Measurements from ENCODE around the gene SDHA. TPM values are rescaled to one million over a fixed set of nuclear protein-coding genes. Genes with fewer than 3 reads are reported as not detected.
A peak's percentile ranks its signal among the peaks of the same experiment; 100 is the strongest.

The SDHA gene
- total RNA-seq, 1 donor from 2014 or later: 91.7 TPM

DNA sequence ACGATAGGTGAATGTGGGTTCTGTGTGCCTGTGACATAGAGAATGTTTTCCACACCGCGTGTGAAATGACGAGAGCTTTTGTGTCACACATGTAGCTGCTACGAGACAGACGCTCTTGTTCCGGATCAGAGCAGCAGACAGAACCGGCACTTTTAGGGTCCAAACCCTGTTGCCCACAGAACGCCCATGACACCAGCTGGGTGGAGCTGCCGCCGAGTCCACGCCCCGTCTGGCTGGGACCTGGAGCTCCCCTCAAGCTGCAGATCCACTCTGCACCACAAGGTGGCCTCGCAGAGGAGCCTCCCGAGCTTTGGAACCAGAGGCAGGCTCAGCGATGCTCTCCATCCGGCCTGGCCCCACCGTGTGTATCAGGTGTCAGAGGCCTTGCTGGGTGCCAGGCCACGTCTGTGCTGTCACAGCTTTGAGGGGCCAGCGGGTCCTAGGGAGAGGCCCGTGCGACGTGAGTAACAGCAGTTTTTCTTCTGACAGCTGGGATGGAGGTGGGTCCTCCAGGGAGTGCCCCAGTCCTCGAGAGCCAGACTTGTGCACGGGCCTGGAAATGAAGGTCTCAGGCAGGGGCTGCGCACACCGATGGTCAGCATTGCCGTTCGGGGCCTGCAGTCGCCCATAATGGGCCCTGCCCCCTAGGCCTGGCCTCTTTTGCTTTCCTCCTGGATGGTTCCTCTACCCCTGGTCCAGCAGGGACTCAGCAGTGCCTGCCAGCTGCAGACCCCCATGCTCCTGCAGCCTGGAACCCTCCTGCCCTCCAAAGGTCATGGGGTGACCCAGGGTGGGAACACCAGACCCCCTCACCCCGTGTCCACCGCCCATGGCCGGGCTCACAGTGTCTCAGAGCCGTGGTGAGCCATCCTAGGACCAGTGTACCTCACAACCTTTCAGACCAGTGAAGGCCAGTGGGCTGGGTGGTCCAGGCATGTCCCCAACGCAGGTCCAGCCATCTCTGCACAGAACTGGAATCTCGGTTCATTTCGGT lies 29.3 kb upstream of the SDHA start:
- Histone ChIP-seq H3K4me3 (ENCODE audit: insufficient read depth, low read depth, low read length) (peak overlapping the region; percentile 9), H4K20me1 (ENCODE audit: insufficient read depth, low read length) (peaks cover 3% of the 10 kb centered on the region), H3K4me1 (ENCODE audit: insufficient read depth, low read length) (peaks cover 11% of the 10 kb centered on the region), H3K27ac (ENCODE audit: low read depth, low read length) (no peak overlapping the region), H3K36me3 (ENCODE audit: insufficient read depth, low read length) (no peaks in the 10 kb centered on the region), H3K27me3 (ENCODE audit: insufficient read depth, low read length) (peaks cover 9% of the 10 kb centered on the region), H3K9me3 (ENCODE audit: insufficient read depth, low read depth, low read length) (no peaks in the 10 kb centered on the region), H2AFZ (ENCODE audit: low read depth, low read length) (peak overlapping the region; percentile 72), H3K4me2 (ENCODE audit: low read length) (peak overlapping the region; percentile 81), H3K79me2 (ENCODE audit: insufficient read depth, low read length) (no peaks in the 10 kb centered on the region), H3K9ac (ENCODE audit: low read length) (peak overlapping the region; percentile 36)
- FAIRE-seq: peak; percentile 63
- H3K36me3 Mint-ChIP-seq (ENCODE audit: low read depth, unreplicated experiment): peaks cover 4% of the 10 kb centered on the region
- no peak overlapping the region for H3K4me3 Mint-ChIP-seq (ENCODE audit: unreplicated experiment)
- H3K4me1 Mint-ChIP-seq (ENCODE audit: low read depth, unreplicated experiment): peaks cover 2% of the 10 kb centered on the region
- H3K9me3 Mint-ChIP-seq (ENCODE audit: unreplicated experiment): no peaks in the 10 kb centered on the region
- H3K27me3 Mint-ChIP-seq (ENCODE audit: low read depth, unreplicated experiment): peaks cover 18% of the 10 kb centered on the region
- peak; percentile 54 for DNase-seq (ENCODE audit: low read depth)
- TF ChIP-seq, protein P1, sequence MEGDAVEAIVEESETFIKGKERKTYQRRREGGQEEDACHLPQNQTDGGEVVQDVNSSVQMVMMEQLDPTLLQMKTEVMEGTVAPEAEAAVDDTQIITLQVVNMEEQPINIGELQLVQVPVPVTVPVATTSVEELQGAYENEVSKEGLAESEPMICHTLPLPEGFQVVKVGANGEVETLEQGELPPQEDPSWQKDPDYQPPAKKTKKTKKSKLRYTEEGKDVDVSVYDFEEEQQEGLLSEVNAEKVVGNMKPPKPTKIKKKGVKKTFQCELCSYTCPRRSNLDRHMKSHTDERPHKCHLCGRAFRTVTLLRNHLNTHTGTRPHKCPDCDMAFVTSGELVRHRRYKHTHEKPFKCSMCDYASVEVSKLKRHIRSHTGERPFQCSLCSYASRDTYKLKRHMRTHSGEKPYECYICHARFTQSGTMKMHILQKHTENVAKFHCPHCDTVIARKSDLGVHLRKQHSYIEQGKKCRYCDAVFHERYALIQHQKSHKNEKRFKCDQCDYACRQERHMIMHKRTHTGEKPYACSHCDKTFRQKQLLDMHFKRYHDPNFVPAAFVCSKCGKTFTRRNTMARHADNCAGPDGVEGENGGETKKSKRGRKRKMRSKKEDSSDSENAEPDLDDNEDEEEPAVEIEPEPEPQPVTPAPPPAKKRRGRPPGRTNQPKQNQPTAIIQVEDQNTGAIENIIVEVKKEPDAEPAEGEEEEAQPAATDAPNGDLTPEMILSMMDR (IDR thresholded peaks at IDR 0.05; ENCODE audit: insufficient read depth, low read depth, low read length): peak; percentile 80
- TF ChIP-seq EZH2 (IDR thresholded peaks at IDR 0.05; ENCODE audit: insufficient read depth, low read length): no peak
- no peak overlapping the region for H3K27ac Mint-ChIP-seq (ENCODE audit: unreplicated experiment)

DNA sequence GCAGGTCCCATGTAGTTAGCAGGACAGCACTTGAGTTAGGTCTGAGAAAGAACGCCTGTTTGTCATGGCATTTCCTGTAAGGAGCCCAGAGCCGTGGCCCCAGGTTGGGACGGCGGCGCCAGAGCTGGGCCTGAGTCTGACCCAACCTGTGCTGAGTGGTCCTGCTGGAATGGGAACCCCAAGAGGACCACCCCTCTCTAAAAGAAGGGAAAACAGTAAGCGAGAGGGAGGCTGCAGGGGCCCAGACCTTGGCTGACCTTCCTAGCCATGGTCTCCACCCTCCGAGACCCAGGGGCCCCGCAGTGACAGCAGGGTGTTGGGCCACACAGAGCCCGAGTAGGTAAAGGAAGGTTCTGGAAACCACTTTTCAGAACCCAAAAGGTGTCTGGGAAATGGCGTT lies 28.6 kb upstream of the SDHA start:
- no peaks in the 10 kb centered on the region for H3K79me2 ChIP-seq (ENCODE audit: insufficient read depth, low read length)
- Mint-ChIP-seq H3K9me3 (ENCODE audit: unreplicated experiment) (no peaks in the 10 kb centered on the region), H3K27ac (ENCODE audit: unreplicated experiment) (no peak overlapping the region), H3K27me3 (ENCODE audit: low read depth, unreplicated experiment) (peaks cover 14% of the 10 kb centered on the region), H3K4me3 (ENCODE audit: unreplicated experiment) (no peak overlapping the region), H3K4me1 (ENCODE audit: low read depth, unreplicated experiment) (peaks cover 2% of the 10 kb centered on the region), H3K36me3 (ENCODE audit: low read depth, unreplicated experiment) (peaks cover 5% of the 10 kb centered on the region)
- no peak overlapping the region for H2AFZ ChIP-seq (ENCODE audit: low read depth, low read length)
- TF ChIP-seq, protein P1 (IDR thresholded peaks at IDR 0.05; ENCODE audit: insufficient read depth, low read depth, low read length): no peak
- TF ChIP-seq EZH2 (IDR thresholded peaks at IDR 0.05; ENCODE audit: insufficient read depth, low read length): peak; percentile 2
- H3K36me3 ChIP-seq (ENCODE audit: insufficient read depth, low read length): no peaks in the 10 kb centered on the region
- H4K20me1 ChIP-seq (ENCODE audit: insufficient read depth, low read length): peaks cover 3% of the 10 kb centered on the region
- H3K4me2 ChIP-seq (ENCODE audit: low read length): no peak overlapping the region
- no peaks in the 10 kb centered on the region for H3K9me3 ChIP-seq (ENCODE audit: insufficient read depth, low read depth, low read length)
- H3K4me3 ChIP-seq (ENCODE audit: insufficient read depth, low read depth, low read length): no peak overlapping the region
- H3K27me3 ChIP-seq (ENCODE audit: insufficient read depth, low read length): peaks cover 9% of the 10 kb centered on the region
- no peak overlapping the region for H3K27ac ChIP-seq (ENCODE audit: low read depth, low read length)
- FAIRE-seq (no peak), DNase-seq (ENCODE audit: low read depth) (no peak)
- peaks cover 11% of the 10 kb centered on the region for H3K4me1 ChIP-seq (ENCODE audit: insufficient read depth, low read length)
- H3K9ac ChIP-seq (ENCODE audit: low read length): no peak overlapping the region

DNA sequence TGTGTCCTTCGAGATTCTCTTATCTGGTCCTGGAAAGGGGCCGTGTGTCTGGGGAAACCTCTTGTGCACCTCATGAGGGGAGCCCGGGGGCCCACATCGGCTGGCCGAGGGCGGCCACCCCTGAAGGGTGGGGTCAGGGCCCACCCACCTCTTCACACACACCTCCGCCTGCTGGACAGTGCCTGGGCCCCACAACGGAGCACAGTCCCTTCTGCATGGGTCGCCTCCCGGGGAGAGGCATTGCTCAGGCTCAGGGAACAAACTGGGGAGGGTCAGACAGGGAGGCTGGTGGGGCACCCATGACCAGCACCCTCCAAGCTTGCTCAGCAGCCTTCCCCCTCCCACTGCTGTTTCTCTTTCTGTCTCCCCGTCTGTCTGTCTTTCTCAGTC lies 28.1 kb upstream of the SDHA start:
- H3K27me3 ChIP-seq (ENCODE audit: insufficient read depth, low read length): peaks cover 9% of the 10 kb centered on the region
- H4K20me1 ChIP-seq (ENCODE audit: insufficient read depth, low read length): peaks cover 3% of the 10 kb centered on the region
- no peak overlapping the region for H3K4me3 Mint-ChIP-seq (ENCODE audit: unreplicated experiment)
- no peaks in the 10 kb centered on the region for H3K36me3 ChIP-seq (ENCODE audit: insufficient read depth, low read length)
- H3K27ac Mint-ChIP-seq (ENCODE audit: unreplicated experiment): no peak overlapping the region
- H3K4me1 Mint-ChIP-seq (ENCODE audit: low read depth, unreplicated experiment): peaks cover 2% of the 10 kb centered on the region
- no peak for TF ChIP-seq EZH2 (IDR thresholded peaks at IDR 0.05; ENCODE audit: insufficient read depth, low read length)
- TF ChIP-seq, protein P1 (IDR thresholded peaks at IDR 0.05; ENCODE audit: insufficient read depth, low read depth, low read length): no peak
- H3K27ac ChIP-seq (ENCODE audit: low read depth, low read length): no peak overlapping the region
- H3K9ac ChIP-seq (ENCODE audit: low read length): no peak overlapping the region
- no peaks in the 10 kb centered on the region for H3K9me3 ChIP-seq (ENCODE audit: insufficient read depth, low read depth, low read length)
- H3K4me2 ChIP-seq (ENCODE audit: low read length): no peak overlapping the region
- H3K27me3 Mint-ChIP-seq (ENCODE audit: low read depth, unreplicated experiment): peaks cover 14% of the 10 kb centered on the region
- H3K36me3 Mint-ChIP-seq (ENCODE audit: low read depth, unreplicated experiment): peaks cover 5% of the 10 kb centered on the region
- FAIRE-seq (no peak), DNase-seq (ENCODE audit: low read depth) (no peak)
- H3K4me1 ChIP-seq (ENCODE audit: insufficient read depth, low read length): peaks cover 11% of the 10 kb centered on the region
- H3K79me2 ChIP-seq (ENCODE audit: insufficient read depth, low read length): no peaks in the 10 kb centered on the region
- H2AFZ ChIP-seq (ENCODE audit: low read depth, low read length): no peak overlapping the region
- no peak overlapping the region for H3K4me3 ChIP-seq (ENCODE audit: insufficient read depth, low read depth, low read length)
- H3K9me3 Mint-ChIP-seq (ENCODE audit: unreplicated experiment): no peaks in the 10 kb centered on the region

All from astrocyte (in vitro differentiated cells and primary cell).